GM18873 (cell line): ENCODE data around the gene MAPK7.

ENCODE experiments used
- ATAC-seq: cut with Tn5 transposase; IDR thresholded peaks from one replicate; pipeline ENCODE4 v1.9.1; 2021; ENCODE audit warnings: mild to moderate bottlenecking, moderate library complexity, moderate number of reproducible peaks; ENCODE audit not compliant: unreplicated experiment, low FRiP score

Gene MAPK7

GRCh38 chr17:19391432-19391831 lies 13.1 kb downstream of the MAPK7 start:
- no peak for ATAC-seq

GRCh38 chr17:19392303-19392702 lies 14.0 kb downstream of the MAPK7 start:
- no peak for ATAC-seq

GRCh38 chr17:19397556-19398041 lies 19.3 kb downstream of the MAPK7 start:
- no peak for ATAC-seq

- no peak for ATAC-seq
Observed at GRCh38 chr17:19398301-19399181, 20.2 kb downstream of the MAPK7 start.

GRCh38 chr17:19399750-19400450 lies 21.6 kb downstream of the MAPK7 start:
- no peak for ATAC-seq

- no peak for ATAC-seq
Observed at GRCh38 chr17:19401321-19402010, 23.2 kb downstream of the MAPK7 start.

- no peak for ATAC-seq
Observed at GRCh38 chr17:19402171-19402570, 23.9 kb downstream of the MAPK7 start.

GRCh38 chr17:19403021-19403420 lies 24.7 kb downstream of the MAPK7 start:
- ATAC-seq = no peak

GRCh38 chr17:19404264-19404663 lies 26.0 kb downstream of the MAPK7 start:
- no peak for ATAC-seq

- ATAC-seq = no peak
Observed at GRCh38 chr17:19405114-19405513, 26.8 kb downstream of the MAPK7 start.

- ATAC-seq = no peak
Observed at GRCh38 chr17:19407601-19408345, 29.5 kb downstream of the MAPK7 start.

- ATAC-seq = no peak
Observed at GRCh38 chr17:19408346-19408710, 30.0 kb downstream of the MAPK7 start.

GRCh38 chr17:19409066-19409465 lies 30.8 kb downstream of the MAPK7 start:
- no peak for ATAC-seq

- no peak for ATAC-seq
Observed at GRCh38 chr17:19409509-19409908, 31.2 kb downstream of the MAPK7 start.

- no peak for ATAC-seq
Observed at GRCh38 chr17:19410091-19410490, 31.8 kb downstream of the MAPK7 start.

- no peak for ATAC-seq
Observed at GRCh38 chr17:19410875-19411620, 32.8 kb downstream of the MAPK7 start, which contains the start of gene RNF112. TSS of gene RNF112 (plus strand) at chr17:19411232. CDS start at chr17:19411409, 177 bp downstream.

- ATAC-seq = no peak
Observed at GRCh38 chr17:19411631-19412030, 33.3 kb downstream of the MAPK7 start.

GRCh38 chr17:19412510-19412909 lies 34.2 kb downstream of the MAPK7 start:
- ATAC-seq = no peak

GRCh38 chr17:19412984-19413383 lies 34.7 kb downstream of the MAPK7 start:
- no peak for ATAC-seq

- no peak for ATAC-seq
Observed at GRCh38 chr17:19413761-19414160, 35.5 kb downstream of the MAPK7 start.
